Neural cell (in vitro differentiated cells): ENCODE measurements around the gene CTDSP2. TPM values are rescaled to one million over a fixed set of nuclear protein-coding genes. Genes with fewer than 3 reads are reported as not detected.

Source experiments
- H2AFZ ChIP-seq: fragments of 200-600, 300-800 bp; sonication (generic), shearing (Covaris generic); 2 replicates; pipeline ENCODE4 v1.6.0; 2014; ENCODE audit warnings: low read depth, mild to moderate bottlenecking, antibody characterized with exemption, low read length, moderate library complexity
- H3F3A ChIP-seq: fragments of 200-600 bp; shearing (Covaris generic); 2 replicates; pipeline ENCODE4 v1.6.1; 2016; ENCODE audit warnings: mild to moderate bottlenecking, moderate library complexity, mixed read lengths, antibody characterized with exemption, low read length; ENCODE audit not compliant: insufficient read depth, poor library complexity, severe bottlenecking
- H3K27ac ChIP-seq: fragments of 200-600, 300-800 bp; sonication (generic), shearing (Covaris generic); 2 replicates; pipeline ENCODE4 v1.5.1; 2014; ENCODE audit warnings: mild to moderate bottlenecking, low read length, moderate library complexity
- H3K27me3 ChIP-seq: fragments of 300-800, 200-600 bp; sonication (generic), shearing (Covaris generic); 2 replicates; pipeline ENCODE4 v1.6.0; 2014; ENCODE audit warnings: mild to moderate bottlenecking, low read depth, low read length, moderate library complexity; ENCODE audit not compliant: insufficient read depth
- H3K36me3 ChIP-seq: fragments of 300-800, 200-600 bp; sonication (generic), shearing (Covaris generic); 2 replicates; pipeline ENCODE4 v1.5.1; 2014; ENCODE audit warnings: mild to moderate bottlenecking, antibody characterized with exemption, low read length, moderate library complexity; ENCODE audit not compliant: insufficient read depth
- H3K4me2 ChIP-seq: fragments of 300-800, 200-600 bp; sonication (generic), shearing (Covaris generic); 2 replicates; pipeline ENCODE4 v1.6.0; 2014; ENCODE audit warnings: mild to moderate bottlenecking, low read length
- H3K4me3 ChIP-seq: fragments of 300-800, 200-600 bp; sonication (generic), shearing (Covaris generic); 2 replicates; pipeline ENCODE4 v1.5.1; 2014; ENCODE audit warnings: mild to moderate bottlenecking, low read length, moderate library complexity
- H3K79me2 ChIP-seq: fragments of 200-600 bp; shearing (Covaris generic); replicated peaks from 2 replicates; pipeline ENCODE4 v1.6.0; 2014; ENCODE audit warnings: mild to moderate bottlenecking, low read length, moderate library complexity; ENCODE audit not compliant: insufficient read depth
- H3K9ac ChIP-seq: fragments of 300-800, 200-600 bp; sonication (generic), shearing (Covaris generic); 2 replicates; pipeline ENCODE4 v1.6.1; 2016; ENCODE audit warnings: mild to moderate bottlenecking, low read length, mixed read lengths
- H3K9me2 ChIP-seq: fragments of 200-600 bp; shearing (Covaris generic); 2 replicates; pipeline ENCODE4 v1.6.1; 2016; ENCODE audit warnings: mild to moderate bottlenecking, low read length, mixed read lengths; ENCODE audit not compliant: insufficient read depth
- H3K9me3 ChIP-seq: fragments of 200-600, 300-800 bp; sonication (generic), shearing (Covaris generic); 2 replicates; pipeline ENCODE4 v1.6.1; 2016; ENCODE audit warnings: mild to moderate bottlenecking, mixed run types, low read length, moderate library complexity, mixed read lengths
- H4K20me1 ChIP-seq: fragments of 200-600 bp; shearing (Covaris generic); 2 replicates; pipeline ENCODE4 v1.6.1; 2016; ENCODE audit warnings: mild to moderate bottlenecking, mixed run types; ENCODE audit not compliant: insufficient read depth
- EP300 ChIP-seq: fragments of 450-650 bp; conservative IDR thresholded peaks from 2 replicates; pipeline ENCODE4 v1.6.1; 2014; ENCODE audit warnings: antibody characterized with exemption, mild to moderate bottlenecking, moderate library complexity; ENCODE audit not compliant: poor library complexity, severe bottlenecking
- EZH2 ChIP-seq: fragments of 200-600, 300-800 bp; shearing (Covaris generic), sonication (generic); IDR thresholded peaks from 2 replicates; pipeline ENCODE4 v1.6.1; 2014; ENCODE audit warnings: antibody characterized with exemption, low read length, borderline replicate concordance, mild to moderate bottlenecking; ENCODE audit not compliant: insufficient read depth, poor library complexity, severe bottlenecking
- MXI1 ChIP-seq: fragments of 450-650 bp; conservative IDR thresholded peaks from 2 replicates; pipeline ENCODE4 v1.6.1; 2014; ENCODE audit warnings: antibody characterized with exemption, mild to moderate bottlenecking; ENCODE audit not compliant: poor library complexity, severe bottlenecking
- POLR2AphosphoS5 ChIP-seq: IDR thresholded peaks from 2 replicates; pipeline ENCODE4 v1.6.1; 2012
- RAD21 ChIP-seq: fragments of 450-650 bp; conservative IDR thresholded peaks from 2 replicates; pipeline ENCODE4 v1.6.1; 2014; ENCODE audit warnings: antibody characterized with exemption, mild to moderate bottlenecking, moderate library complexity
- SMC3 ChIP-seq: fragments of 450-650 bp; conservative IDR thresholded peaks from 2 replicates; pipeline ENCODE4 v1.6.1; 2014; ENCODE audit warnings: antibody characterized with exemption, mild to moderate bottlenecking, moderate library complexity; ENCODE audit not compliant: poor library complexity
- polyA plus RNA-seq: library from polyadenylated mRNA; depleted of rRNA; stranded (reverse); fragments of >200 nt; gene quantifications from 2 replicates; pipeline ENCODE4 v1.2.3, GENCODE V29; 2014
- TF ChIP-seq, protein P1 (sequence below): fragments of 450-650 bp; IDR thresholded peaks from 2 replicates; pipeline ENCODE4 v1.5.1; 2014; ENCODE audit warnings: antibody characterized with exemption, mild to moderate bottlenecking, moderate library complexity; ENCODE audit not compliant: poor library complexity, severe bottlenecking
- TF ChIP-seq, protein P2 (sequence below): IDR thresholded peaks from 2 replicates; pipeline ENCODE4 v1.6.1; 2012; ENCODE audit warnings: borderline replicate concordance

The CTDSP2 gene
- polyA plus RNA-seq, 1 donor from 2014 or later, result 23.6 TPM

DNA sequence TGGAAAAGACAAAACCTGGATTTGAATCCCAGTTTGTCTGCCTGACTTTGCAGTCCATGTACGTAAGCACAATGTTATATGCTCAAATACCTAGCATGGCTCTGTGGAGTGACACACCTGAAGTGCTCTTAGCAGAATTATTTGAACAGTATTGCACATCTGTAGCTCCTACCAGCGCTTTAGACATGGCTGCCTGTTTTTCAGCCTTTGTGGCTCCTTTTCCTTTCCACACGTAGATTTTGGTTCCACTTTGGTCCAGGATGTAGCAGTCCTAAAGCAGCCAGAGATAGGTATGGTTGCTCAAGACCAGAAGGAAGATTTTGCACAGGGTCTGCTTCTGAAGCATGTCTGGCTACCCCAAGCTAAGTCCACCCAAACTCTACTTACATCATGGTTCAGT lies 37.1 kb downstream of the CTDSP2 start:
- H4K20me1 ChIP-seq, result no peaks in the 10 kb centered on the region
- H2AFZ ChIP-seq, result no peak overlapping the region
- H3K4me2 ChIP-seq, result no peak overlapping the region
- no peaks in the 10 kb centered on the region for H3K36me3 ChIP-seq
- H3K79me2 ChIP-seq, result no peaks in the 10 kb centered on the region
- TF ChIP-seq MXI1 (no peak), RAD21 (no peak), SMC3 (no peak), POLR2AphosphoS5 (no peak), EP300 (no peak), EZH2 (no peak)
- TF ChIP-seq, protein P1, sequence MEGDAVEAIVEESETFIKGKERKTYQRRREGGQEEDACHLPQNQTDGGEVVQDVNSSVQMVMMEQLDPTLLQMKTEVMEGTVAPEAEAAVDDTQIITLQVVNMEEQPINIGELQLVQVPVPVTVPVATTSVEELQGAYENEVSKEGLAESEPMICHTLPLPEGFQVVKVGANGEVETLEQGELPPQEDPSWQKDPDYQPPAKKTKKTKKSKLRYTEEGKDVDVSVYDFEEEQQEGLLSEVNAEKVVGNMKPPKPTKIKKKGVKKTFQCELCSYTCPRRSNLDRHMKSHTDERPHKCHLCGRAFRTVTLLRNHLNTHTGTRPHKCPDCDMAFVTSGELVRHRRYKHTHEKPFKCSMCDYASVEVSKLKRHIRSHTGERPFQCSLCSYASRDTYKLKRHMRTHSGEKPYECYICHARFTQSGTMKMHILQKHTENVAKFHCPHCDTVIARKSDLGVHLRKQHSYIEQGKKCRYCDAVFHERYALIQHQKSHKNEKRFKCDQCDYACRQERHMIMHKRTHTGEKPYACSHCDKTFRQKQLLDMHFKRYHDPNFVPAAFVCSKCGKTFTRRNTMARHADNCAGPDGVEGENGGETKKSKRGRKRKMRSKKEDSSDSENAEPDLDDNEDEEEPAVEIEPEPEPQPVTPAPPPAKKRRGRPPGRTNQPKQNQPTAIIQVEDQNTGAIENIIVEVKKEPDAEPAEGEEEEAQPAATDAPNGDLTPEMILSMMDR, result no peak
- H3K4me3 ChIP-seq, result no peak overlapping the region
- H3K9me3 ChIP-seq, result no peaks in the 10 kb centered on the region
- H3K9ac ChIP-seq, result no peak overlapping the region
- no peak overlapping the region for H3K27ac ChIP-seq
- no peaks in the 10 kb centered on the region for H3F3A ChIP-seq
- H3K9me2 ChIP-seq, result no peaks in the 10 kb centered on the region
- no peaks in the 10 kb centered on the region for H3K27me3 ChIP-seq

DNA sequence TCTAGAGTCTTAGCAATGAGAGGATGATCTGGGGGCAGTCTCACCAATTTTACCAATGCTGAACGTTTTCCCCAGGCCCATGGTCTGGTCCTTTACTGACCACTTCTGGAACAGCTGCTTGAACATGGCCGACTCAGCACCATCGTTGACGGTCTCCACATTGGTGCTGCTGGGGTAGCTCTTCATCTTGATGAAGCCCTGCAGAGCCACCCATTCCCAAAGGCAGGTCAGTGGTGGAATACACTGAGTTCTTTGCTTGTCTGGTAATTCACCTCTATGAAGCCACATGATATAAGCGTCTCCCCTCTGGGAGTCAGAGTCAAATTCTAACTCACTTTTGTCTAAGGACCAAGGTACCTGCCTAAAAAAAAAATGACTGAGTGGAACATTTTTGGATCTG lies 38.2 kb downstream of the CTDSP2 start:
- no peaks in the 10 kb centered on the region for H3K9me2 ChIP-seq
- no peaks in the 10 kb centered on the region for H3K36me3 ChIP-seq
- no peak overlapping the region for H3K4me3 ChIP-seq
- H3K27ac ChIP-seq, result no peak overlapping the region
- H3K27me3 ChIP-seq, result no peaks in the 10 kb centered on the region
- TF ChIP-seq, protein P1, result no peak
- TF ChIP-seq, protein P2, sequence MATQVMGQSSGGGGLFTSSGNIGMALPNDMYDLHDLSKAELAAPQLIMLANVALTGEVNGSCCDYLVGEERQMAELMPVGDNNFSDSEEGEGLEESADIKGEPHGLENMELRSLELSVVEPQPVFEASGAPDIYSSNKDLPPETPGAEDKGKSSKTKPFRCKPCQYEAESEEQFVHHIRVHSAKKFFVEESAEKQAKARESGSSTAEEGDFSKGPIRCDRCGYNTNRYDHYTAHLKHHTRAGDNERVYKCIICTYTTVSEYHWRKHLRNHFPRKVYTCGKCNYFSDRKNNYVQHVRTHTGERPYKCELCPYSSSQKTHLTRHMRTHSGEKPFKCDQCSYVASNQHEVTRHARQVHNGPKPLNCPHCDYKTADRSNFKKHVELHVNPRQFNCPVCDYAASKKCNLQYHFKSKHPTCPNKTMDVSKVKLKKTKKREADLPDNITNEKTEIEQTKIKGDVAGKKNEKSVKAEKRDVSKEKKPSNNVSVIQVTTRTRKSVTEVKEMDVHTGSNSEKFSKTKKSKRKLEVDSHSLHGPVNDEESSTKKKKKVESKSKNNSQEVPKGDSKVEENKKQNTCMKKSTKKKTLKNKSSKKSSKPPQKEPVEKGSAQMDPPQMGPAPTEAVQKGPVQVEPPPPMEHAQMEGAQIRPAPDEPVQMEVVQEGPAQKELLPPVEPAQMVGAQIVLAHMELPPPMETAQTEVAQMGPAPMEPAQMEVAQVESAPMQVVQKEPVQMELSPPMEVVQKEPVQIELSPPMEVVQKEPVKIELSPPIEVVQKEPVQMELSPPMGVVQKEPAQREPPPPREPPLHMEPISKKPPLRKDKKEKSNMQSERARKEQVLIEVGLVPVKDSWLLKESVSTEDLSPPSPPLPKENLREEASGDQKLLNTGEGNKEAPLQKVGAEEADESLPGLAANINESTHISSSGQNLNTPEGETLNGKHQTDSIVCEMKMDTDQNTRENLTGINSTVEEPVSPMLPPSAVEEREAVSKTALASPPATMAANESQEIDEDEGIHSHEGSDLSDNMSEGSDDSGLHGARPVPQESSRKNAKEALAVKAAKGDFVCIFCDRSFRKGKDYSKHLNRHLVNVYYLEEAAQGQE, result no peak
- no peak for TF ChIP-seq EP300
- no peak for TF ChIP-seq POLR2AphosphoS5
- no peak for TF ChIP-seq MXI1
- no peak for TF ChIP-seq SMC3
- TF ChIP-seq RAD21, result no peak
- H3K9ac ChIP-seq, result no peak overlapping the region
- H4K20me1 ChIP-seq, result no peaks in the 10 kb centered on the region
- no peak overlapping the region for H3K4me2 ChIP-seq
- H3F3A ChIP-seq, result no peaks in the 10 kb centered on the region
- H2AFZ ChIP-seq, result no peak overlapping the region
- H3K9me3 ChIP-seq, result no peaks in the 10 kb centered on the region
- H3K79me2 ChIP-seq, result no peaks in the 10 kb centered on the region
